Activated gamma-delta T cell (primary cell): ENCODE data around the gene MOGAT3.

Experiments used
- DNase-seq: peaks from one replicate; lab custom pipeline; 2025; lab: John Stamatoyannopoulos, UW

Gene MOGAT3

DNA sequence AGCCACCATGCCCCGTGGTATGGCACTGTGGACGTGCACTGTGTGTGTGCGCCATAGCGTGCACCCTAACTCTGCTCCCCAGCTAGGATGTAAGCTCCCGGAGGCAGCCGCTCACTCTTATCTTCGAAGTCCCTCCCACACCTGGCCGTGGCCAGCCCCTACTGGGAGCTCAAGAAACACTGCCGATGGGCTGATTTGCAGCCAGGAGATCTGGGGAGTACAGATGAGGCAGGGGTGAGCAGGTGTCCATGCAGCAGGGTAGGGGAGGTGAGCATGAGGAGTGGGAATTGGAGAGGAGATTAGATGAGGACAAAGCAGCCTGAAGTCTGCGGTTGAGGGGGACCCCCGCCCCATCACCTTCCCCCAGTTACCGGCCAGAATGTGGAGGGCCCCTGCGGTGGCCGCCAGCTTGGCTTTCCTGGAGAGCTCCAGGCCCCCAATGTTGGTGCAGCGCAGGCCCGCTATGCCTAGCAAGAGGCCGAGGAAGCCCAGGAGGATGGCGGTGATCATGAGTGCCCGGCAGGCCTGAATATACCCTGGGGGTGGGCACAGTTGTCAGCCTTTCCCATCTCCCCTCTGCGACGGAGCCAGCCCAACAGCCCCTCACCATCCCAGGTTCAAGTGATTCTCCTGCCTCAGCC lies 33.2 kb upstream of the MOGAT3 start:
- no peak for DNase-seq

DNA sequence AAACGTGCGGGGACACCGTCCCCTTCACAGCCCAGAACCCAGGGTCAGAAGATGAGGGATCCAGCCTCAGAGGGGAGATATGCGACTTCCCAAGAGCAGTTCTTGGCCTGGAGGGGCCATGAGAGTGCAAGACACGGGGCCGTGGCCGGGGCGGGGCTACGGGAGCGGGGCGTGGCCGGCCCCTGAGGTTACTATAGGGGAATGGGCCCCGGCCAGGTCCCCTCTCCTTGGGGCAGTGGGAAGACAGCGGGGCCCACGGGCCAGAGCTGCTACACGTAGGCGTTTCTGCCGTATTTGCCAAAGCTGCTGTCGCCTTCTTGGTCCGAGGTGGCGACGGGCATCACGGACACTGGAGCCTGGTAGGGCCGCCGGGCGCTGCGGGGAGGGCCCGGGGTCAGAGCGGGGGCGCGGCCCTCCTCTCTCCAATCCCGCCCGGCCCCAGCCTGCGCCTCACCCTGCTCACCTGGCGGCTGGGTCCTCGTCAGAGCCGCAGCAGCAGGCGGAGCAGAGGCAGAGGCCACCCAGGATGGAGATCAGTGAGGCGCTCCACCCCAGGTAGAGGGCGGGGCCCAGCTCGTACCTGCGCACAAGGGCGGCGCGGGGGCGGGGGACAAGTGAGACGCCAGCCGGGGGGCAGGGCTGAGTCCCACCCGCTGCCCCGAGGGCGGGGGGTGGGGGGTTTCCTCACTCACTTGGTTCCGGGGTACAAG lies 31.5 kb upstream of the MOGAT3 start:
- DNase-seq: no peak

- no peak for DNase-seq
Measured at GRCh38 chr7:101231644-101232043, 30.8 kb upstream of the MOGAT3 start.

- no peak for DNase-seq
Measured at GRCh38 chr7:101226721-101227120, 25.9 kb upstream of the MOGAT3 start.

DNA sequence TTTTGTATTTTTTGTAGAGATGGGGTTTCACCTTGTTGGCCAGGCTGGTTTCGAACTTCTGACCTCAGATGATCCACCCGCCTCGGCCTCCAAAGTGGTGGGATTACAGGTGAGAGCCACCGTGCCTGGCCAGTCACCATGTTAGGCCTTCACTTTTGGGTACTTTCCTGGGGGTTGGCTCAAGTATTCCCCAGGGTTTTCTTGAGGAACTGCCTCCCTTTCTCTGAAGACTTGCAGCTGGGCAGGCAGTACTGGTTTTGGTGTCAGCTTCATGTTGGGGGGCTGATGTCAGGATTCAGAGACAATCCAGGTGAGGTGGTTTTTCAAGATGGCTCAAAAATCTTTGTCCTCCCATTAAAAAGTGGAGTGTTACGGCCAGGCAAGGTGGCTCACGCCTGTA lies 24.8 kb upstream of the MOGAT3 start:
- no peak for DNase-seq

GRCh38 chr7:101223528-101223927 lies 22.7 kb upstream of the MOGAT3 start:
- DNase-seq: no peak

DNA sequence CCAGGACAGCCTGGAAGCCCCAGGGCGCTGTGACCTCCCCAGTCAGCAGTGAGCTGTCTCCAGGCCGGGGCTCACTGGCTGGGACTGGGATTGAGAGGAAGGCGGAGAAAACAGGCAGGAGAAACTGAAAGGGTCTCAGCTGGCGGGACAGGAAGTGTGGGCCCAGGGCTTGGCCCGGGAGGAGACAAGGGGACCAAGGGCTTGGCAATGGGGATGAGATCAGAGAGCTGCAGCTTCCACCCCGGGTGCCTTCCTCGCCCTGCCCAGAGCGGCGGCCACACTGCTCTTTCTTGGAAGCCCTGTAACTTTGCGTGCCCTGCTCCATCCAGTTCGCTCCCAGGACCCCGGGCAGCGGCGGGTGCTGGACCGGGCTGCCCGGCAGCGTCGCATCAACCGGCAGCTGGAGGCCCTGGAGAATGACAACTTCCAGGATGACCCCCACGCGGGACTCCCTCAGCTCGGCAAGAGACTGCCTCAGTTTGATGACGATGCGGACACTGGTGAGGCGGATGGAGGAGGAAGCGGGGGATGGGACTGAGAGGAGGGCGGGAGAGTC lies 21.5 kb upstream of the MOGAT3 start:
- DNase-seq: no peak

DNA sequence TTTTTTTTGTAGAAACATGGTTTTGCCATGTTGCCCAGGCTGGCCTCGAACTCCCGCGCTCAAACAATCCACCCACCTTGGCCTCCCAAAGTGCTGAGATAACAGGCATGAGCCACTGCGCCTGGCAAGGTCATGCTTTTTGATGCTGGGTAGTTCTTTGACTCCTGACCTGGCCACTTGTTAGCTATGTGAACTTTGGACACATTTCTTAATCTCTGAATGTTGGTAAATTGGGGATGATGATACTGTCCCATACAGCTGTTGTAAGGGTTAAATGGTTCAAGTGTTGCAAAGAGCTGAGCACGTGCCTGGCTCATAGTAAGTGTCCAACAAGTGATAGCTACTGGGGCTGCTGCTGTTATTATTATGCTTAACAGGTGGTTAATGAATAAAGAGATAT lies 19.5 kb upstream of the MOGAT3 start:
- DNase-seq: no peak

DNA sequence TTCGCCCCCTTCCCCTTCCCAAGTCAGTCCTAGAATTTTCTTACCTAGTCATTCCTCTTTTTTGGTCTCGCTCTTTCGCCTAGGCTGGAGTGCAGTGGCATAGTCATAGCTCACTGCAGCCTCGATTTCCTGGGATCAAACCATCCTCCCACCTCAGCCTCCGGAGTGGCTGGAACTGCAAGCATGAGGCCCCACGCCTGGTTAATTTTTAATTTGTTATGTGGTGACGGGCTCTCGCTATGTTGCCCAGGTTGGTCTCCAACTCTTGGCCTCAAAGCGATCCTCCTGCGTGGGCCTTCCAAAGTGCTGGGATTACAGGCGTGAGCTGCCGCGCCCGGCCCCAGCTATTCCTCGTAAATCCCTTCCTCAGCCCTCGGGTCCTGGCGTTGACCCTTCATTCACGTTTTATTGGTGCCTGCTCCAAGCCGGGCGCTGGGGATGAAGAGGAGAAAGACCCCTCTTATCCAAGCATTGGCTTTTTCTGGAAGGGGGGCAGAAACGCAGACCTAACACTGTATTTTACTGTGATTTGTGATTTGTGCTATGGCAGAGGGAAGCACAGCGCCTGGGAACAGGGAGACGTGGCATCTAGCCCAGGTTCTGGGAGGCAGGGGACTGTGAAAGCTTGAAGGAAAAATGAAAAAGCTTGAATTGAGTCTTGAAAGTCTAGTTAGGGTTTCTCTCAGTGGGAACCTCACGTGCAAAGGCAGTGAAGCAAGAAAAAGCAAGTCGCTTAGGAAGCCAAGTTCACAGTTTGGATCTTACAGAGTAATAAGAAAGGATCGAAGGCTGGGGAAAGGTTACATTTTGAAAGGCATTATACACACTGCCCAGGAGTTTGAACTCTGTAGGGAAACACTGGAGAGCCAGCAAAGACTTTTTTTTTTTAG lies 17.6 kb upstream of the MOGAT3 start:
- no peak for DNase-seq

DNA sequence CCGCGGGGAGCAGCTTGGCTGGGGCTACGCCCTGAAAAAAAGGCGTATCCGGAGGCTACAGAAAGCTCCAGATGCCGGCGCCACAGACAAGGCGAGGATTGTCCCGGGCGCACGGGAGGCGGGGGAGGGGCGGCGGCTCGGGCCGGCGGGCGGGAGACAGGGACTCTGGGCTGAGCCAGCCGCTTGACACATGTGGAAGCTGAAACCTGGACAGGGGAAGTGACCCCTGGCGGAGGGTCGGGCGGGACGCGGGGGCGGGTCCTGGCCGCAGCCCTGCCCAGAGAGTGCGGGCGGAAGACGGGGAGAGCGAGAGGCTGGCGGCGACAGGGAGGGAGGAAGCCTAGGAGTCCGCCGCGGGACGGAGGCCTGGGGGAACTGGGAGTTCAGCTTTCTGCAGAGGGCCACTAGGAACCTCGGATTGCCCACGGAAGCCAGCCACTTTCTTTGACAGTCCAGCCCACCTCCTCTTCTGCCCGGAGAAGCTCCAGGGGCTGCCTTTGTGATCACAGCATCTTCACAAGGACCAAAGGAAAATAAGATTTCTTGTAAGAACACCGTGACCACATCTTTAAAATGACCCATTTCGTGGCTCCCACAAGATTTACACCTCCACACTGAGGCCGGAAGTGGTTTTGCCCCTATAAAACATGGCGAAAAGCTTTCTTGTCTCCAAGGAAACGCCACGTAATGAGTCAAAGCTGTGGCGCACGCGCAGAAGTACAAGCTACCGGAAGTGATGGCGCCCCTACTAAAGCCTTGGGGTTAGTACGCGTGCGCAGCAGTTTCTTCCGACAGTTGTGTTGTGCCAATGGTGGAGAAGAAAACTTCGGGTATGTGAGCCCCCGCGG lies 16.8 kb upstream of the MOGAT3 start, which contains the start of the genes PLOD3 and ZNHIT1:
PLOD3 (minus strand) TSS at position 194 of the 848 bp plus-strand sequence. CDS start 307 bp downstream, outside the sequence.
ZNHIT1 (plus strand) TSS at position 778 of the 848 bp plus-strand sequence; CDS start at position 809, 31 bp downstream.
- DNase-seq: peak; percentile 44

- DNase-seq: no peak
Measured at GRCh38 chr7:101216860-101217387, 16.1 kb upstream of the MOGAT3 start.

GRCh38 chr7:101216001-101216859 lies 15.4 kb upstream of the MOGAT3 start:
- no peak for DNase-seq

- no peak for DNase-seq
Measured at GRCh38 chr7:101212014-101212413, 11.2 kb upstream of the MOGAT3 start.

DNA sequence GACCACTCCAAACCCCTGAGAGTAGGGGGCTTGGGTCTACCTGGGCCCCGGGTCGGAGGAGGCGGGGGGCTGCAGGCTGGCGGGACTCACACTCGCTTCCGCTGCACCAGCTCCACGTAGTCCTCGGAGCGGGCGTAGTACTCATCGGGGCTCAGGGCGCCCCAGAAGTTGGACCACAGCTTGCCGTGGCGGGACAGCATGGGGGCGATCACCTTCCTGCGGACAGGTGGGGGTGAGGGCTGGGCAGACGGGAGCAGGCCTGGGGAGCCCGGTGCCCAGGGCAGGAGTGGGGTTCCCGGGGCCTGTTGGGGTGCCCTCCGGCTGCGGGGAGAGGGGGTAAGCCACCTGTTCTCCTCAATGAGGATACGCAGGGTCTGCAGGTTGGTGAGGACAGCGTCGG lies 10.7 kb upstream of the MOGAT3 start:
- DNase-seq: no peak

DNA sequence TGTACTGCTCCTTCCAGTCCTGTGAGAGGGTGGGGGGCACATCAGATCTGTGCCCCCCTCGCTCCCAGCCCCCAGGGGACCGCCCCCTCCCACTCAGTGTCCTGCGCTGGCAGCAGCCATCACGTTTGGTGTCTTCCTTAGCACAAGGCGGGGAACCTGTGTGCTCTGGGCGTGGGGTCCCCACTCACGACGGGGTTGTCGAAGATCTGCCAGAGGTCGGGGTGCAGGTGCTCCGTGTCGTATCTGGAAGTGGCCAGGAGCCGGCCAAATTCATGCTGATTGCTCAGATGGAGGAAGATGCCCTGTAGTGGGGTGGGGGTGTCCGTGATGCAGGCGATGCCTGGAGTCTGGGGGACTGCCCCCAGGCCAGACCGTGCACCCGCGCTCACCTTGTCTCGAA lies 9.3 kb upstream of the MOGAT3 start:
- DNase-seq: no peak

DNA sequence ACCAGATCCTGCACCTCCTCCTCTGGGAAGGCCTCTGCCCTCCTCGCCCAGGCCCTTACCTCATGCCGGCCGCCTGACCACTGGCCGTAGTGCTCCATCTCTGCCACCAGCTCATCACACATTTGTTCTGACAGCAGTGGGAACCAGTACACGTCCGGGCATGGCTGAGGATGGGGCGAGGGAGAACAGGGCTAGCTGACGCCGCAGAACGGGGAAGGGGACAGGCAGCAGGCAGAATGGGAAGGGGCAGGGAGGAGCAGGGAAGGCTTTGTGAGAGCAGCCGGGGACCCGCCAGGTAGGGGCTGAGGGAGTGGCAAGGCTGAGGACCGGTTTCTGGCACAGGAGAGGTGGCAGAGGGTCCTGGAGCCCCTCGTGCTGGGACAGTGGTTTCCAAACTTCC lies 8.0 kb upstream of the MOGAT3 start:
- no peak for DNase-seq

- no peak for DNase-seq
Measured at GRCh38 chr7:101207459-101207858, 6.6 kb upstream of the MOGAT3 start.

- DNase-seq: no peak
Measured at GRCh38 chr7:101206665-101207042, 5.8 kb upstream of the MOGAT3 start.

- no peak for DNase-seq
Measured at GRCh38 chr7:101205901-101206664, 5.2 kb upstream of the MOGAT3 start.
